RPMI7951 (cell line): ENCODE measurements around the gene C1orf105. TPM values are rescaled to one million over a fixed set of nuclear protein-coding genes. Genes with fewer than 3 reads are reported as not detected.

Experiments used
- total RNA-seq: library from RNA; depleted of rRNA; stranded (reverse); fragments of >200 nt; shearing (Covaris generic); gene quantifications from 2 replicates; pipeline ENCODE4 v1.2.3, GENCODE V29; 2014; rRNA removed

Gene C1orf105
- total RNA-seq, 1 experiment from 2014 or later, result not detected

Other genes with a start within 250 kb of the C1orf105 start
- 36.3 and 40.9 TPM in 2 replicates for gene PIGC, start 23.4 kb downstream of the C1orf105 start, total RNA-seq
- gene SUCO, start 112.5 kb downstream of the C1orf105 start, total RNA-seq, result 16.8 and 23.4 TPM in 2 replicates
- gene FASLG, start 238.4 kb downstream of the C1orf105 start, total RNA-seq, result not detected in 2 replicates